G401 (cell line): ENCODE results near the gene TMEM215. TPM values are rescaled to one million over a fixed set of nuclear protein-coding genes. Genes with fewer than 3 reads are reported as not detected.
"Not testable (repeated sequence)": the region's sequence is repeated elsewhere in the genome, so short reads cannot be mapped to it uniquely, and the experiment has no call there.

Experiments
- DNase-seq: peaks from one replicate; pipeline ENCODE4 v3.0.0-alpha.2; 2015; ENCODE audit warnings: low spot score
- in situ Hi-C: cut with HindIII; loops from 2 replicates; pipeline ENCODE4 v1.10.0; 2016; ENCODE audit warnings: low sequenced_read_pairs, mixed read lengths
- total RNA-seq: library from RNA; depleted of rRNA; stranded (reverse); fragments of >200 nt; shearing (Covaris generic); gene quantifications from 2 replicates; pipeline ENCODE4 v1.2.3, GENCODE V29; 2014; rRNA removed

TMEM215 gene, protein sequence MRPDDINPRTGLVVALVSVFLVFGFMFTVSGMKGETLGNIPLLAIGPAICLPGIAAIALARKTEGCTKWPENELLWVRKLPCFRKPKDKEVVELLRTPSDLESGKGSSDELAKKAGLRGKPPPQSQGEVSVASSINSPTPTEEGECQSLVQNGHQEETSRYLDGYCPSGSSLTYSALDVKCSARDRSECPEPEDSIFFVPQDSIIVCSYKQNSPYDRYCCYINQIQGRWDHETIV
- total RNA-seq = not detected in 2 replicates

- in situ Hi-C loops = no loop called here
- no peak for DNase-seq
These were observed at the start of gene TMEM215 for GRCh38 chr9:32783168-32783891. TSS of gene TMEM215 (plus strand) at chr9:32783540. CDS start at chr9:32784184, 644 bp downstream.

DNA sequence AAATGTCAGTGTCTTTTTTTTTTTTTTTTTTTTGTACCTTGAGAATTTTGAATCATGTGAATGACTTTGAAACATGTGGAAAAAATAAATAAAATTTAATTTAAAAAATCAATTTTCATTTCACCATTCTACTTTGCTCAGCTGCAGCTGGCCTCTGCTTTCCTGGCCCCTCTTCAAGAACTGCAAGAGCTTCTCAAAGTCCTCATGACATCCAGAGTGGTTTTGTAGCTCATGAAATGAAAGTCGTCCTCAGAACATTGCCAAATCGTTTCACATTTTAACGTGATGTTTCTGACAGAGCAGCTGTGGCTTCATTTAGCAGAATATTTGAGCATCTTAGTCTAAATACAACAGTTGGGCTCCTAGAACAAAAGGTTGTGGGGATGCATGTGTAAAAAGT lies 47.9 kb upstream of the TMEM215 start:
- in situ Hi-C loops = no loop called here
- DNase-seq = no peak

- no peak for DNase-seq
- in situ Hi-C loops = no loop called here
These were observed 46.0 kb upstream of the TMEM215 start for GRCh38 chr9:32737378-32737777.

GRCh38 chr9:32738501-32739172 lies 44.7 kb upstream of the TMEM215 start:
- in situ Hi-C loops = no loop called here
- no peak for DNase-seq

DNA sequence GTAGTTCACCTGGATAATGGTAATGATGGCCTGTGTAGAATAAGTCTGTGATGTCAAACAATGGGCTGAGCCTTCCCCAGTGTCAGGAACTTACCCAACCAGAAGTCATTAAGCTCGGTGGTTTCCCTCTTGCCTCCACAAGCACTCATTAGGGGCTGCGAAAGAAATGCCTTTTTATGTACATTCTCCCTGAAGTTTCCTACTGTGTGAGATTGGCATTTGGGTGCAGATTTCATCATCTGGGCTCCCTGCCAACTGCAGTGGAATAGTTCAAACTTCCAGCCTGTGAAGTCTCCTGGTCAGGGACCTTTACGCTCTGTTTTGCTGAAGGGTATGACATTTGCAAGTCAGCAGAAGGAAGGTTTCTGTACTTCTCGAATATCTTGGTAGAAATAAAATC lies 41.6 kb upstream of the TMEM215 start:
- DNase-seq = no peak
- in situ Hi-C loops = no loop called here

DNA sequence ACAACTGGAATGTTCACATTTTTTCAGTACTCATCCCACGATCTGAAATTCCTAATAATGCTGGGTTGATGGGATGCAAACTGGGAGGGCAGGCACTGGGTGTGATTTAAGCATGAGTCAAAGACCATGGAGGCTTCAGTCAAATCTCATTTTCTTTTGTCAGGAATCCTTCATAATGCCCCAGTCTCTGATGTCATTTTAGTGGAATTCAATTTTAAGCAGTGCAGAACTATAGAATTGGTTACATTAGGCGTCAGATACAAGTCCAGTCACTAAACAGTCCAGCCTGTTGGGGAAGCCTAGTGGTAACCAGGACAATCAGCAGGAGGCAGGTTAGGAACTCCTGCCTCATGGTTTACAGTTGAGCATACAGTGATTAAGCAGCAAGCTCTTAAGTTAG lies 41.0 kb upstream of the TMEM215 start:
- no peak for DNase-seq
- in situ Hi-C loops = no loop called here

DNA sequence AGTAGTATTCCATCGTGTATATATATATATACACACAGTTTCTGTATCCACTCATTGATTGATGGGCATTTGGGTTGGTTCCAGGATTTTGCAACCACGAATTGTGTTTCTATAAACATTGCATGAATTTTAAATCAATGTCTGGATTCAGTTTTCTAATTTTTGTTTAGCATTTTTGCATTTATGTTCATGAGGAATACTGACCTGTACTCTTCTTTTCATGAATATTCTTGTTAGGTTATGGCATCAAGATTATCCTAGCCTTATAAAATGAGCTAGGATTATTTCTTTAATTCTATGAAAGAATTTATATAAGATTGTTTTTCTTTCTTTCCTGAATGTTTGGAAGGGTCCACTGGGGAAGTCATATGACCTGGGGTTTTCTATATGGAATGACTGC lies 35.3 kb upstream of the TMEM215 start:
- in situ Hi-C loops = no loop called here
- no peak for DNase-seq

GRCh38 chr9:32755730-32756129 lies 27.6 kb upstream of the TMEM215 start:
- in situ Hi-C loops = no loop called here
- DNase-seq = no peak

DNA sequence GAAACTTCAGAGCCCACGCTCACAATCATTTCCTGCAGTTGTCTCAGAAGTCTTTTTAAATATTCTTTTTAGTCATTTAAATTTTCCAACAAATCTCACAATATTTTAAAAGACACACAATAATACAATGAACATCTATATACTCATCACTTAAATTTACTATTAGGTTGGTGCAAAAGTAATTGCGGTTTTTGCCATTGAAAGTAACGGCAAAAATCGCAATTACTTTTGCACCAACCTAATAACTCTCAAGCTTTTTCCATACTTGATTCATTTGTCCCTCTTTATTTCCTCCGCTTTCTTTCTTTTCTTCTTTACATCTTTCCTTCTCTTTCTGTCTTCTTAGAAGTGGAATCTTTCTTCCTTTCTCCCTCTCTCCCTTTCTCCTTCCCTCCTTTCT lies 19.2 kb upstream of the TMEM215 start:
- no peak for DNase-seq
- in situ Hi-C loops = no loop called here

DNA sequence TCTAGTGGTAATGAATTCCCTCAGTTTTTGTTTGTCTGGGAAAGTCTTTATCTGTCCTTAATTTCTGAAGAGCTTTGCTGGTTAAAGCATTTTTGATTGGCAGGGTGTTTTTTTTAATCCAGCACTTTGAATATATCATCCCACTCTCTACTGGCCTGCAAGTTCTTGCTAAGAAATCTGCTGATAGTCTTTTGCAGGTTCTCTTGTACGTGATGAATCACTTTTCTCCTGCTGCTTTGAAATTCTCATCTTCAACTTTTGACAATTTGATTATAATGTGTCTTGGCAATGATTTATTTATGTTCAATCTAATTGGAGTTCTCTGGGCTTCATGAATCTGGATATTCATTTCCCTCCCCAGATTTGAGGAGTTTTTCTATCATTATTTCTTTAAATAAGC lies 8.1 kb upstream of the TMEM215 start:
- no peak for DNase-seq
- in situ Hi-C loops = no loop called here

DNA sequence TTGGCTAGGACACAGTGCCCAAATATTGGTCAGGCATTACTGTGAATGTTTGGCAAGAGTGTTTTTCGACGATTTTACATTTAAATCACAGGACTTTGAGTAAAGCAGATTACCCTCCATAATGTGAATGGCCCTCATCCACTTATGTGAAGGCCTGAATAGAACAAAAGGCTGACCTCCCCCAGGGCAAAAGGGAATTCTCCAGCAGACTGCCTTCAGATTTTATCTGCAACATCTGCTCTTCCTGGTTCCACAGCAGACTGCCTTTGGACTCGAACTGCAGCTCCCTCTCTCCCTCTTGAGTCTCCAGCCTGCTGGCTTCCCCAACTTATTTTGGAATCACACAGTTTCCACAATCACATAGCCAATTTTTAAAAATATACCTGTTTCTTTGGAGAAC lies 7.1 kb upstream of the TMEM215 start:
- in situ Hi-C loops = no loop called here
- DNase-seq = no peak

DNA sequence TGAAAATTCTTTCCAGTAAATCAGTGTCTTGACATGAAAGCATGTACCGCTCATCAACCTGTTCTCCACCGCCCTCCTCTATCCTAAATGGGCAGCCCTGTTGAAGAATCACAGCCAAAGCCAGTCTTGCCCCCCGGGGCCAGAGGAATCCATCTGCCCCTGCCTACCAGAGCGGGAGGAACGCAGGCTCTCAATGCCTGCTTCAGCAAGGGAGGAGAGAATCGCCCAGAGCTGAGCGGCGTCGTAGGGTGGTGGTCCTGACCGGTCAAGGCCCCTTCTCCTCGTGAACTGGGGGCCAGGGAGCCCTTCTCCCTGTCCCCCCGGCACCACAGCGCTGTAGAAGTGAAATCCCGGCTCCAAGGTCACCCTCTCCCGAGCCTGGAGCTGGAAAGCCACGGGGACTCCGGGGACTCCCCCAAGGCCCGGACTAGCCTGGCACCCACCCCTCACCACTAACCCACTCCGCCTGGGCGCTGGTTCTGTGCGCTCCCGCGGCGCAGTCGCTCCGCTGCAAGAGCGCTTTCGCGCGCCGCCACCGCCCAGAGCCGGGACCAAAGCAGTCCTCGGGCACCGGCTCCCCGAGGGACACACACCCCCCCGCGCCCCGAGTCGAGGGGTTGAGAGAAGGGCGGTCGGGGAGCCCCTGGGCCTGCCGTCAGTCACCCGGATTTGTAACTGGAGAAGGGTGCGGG lies 718 bp upstream of the TMEM215 start:
- DNase-seq = no peak
- in situ Hi-C loops = no loop called here

DNA sequence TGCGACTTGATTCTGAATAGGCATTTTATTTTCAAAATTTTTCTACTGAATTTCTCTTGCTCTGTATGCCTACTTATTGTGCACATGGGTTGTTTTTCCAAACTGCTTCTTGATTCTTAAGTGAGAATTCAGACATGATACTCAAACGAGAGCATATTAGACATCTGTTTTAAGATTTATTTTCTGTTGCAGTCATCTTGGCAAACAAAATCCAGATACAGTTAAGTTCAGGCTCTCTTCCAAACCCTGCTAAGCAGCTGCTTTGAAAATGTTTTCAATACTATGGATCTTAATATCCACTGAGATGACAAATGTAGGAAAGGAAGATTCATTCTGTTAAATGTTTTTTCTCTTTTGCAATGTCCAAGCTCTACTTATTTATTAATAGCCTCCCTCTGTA lies 4.5 kb downstream of the TMEM215 start:
- in situ Hi-C loops = no loop called here
- DNase-seq = no peak

DNA sequence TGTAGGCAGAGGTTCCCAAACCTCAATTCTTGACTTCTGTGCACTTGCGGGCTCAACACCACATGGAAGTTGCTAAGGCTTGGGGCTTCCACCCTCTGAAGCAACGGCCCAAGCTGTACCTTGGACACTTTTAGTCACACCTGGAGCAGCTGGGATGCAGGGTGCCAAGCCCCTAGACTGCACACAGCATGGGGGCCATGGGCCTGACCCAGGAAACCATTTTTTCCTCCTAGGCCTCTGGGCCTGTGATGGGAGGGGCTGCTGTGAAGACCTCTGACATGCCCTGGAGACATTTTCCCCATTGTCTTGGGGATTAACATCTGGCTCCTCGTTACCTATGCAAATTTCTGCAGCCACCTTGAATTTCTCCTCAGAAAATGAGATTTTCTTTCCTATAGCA lies 12.7 kb downstream of the TMEM215 start:
- DNase-seq, in situ Hi-C loops: not testable (repeated sequence)

GRCh38 chr9:32801530-32801929 lies 18.2 kb downstream of the TMEM215 start:
- in situ Hi-C loops = no loop called here
- no peak for DNase-seq

DNA sequence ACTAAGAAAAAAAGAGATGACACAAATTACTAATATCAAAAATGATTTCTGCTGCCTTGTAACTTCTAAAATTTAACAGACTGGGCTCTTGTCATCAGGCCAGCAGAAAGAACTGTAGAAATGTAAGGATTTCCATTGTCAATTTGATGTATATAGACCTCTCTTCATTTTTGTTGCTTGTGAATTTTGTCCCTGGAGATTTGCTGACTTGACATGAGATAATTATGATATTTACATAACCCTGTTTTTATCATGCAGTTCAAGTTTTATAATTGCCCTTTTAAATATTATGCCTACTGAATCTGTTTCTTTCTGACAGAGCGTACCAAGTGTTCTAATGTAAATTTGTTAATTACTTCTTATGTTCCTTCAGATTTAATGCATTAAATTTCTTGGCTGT lies 23.9 kb downstream of the TMEM215 start:
- in situ Hi-C loops = no loop called here

GRCh38 chr9:32811246-32811645 lies 27.9 kb downstream of the TMEM215 start:
- DNase-seq = no peak
- in situ Hi-C loops = no loop called here

More for the DNA sequence above, 23.9 kb downstream of the TMEM215 start:
- no peak for DNase-seq

DNA sequence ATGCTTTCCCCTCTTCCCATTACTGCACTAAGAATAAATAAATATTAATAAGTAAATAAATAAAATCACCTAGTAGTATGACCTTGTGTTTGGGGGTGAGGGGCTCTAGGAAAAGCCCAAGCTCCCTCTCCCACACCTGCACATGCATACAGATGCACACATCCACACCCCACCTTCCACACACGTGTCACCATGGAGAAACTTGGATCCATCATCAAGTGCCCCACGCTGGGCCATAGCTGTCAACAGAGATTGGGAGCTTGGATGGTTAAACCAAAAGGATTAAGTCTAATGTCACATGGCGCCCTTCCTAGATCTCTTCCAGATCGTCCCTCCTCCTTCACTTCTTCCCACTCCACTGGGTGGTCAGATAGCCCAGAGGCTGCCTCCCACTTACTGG lies 37.0 kb downstream of the TMEM215 start:
- no peak for DNase-seq
- in situ Hi-C loops = no loop called here

GRCh38 chr9:32823101-32823500 lies 39.8 kb downstream of the TMEM215 start:
- in situ Hi-C loops = no loop called here
- no peak for DNase-seq

GRCh38 chr9:32823551-32823950 lies 40.2 kb downstream of the TMEM215 start:
- in situ Hi-C loops = no loop called here
- no peak for DNase-seq
